HepG2 (cell line): ENCODE results near the gene NCKAP5L. TPM values are rescaled to one million over a fixed set of nuclear protein-coding genes. Genes with fewer than 3 reads are reported as not detected.
A peak's percentile ranks its signal among the peaks of the same experiment; 100 is the strongest.

ENCODE experiments used
- ATF5 ChIP-seq: sonication (generic); formaldehyde crosslinking; IDR thresholded peaks from 2 replicates; pipeline ENCODE4 v1.4.0; 2020; ENCODE audit warnings: mild to moderate bottlenecking, low read depth, missing genetic modification reagents
- CAMTA2 ChIP-seq: sonication (generic); formaldehyde crosslinking; IDR thresholded peaks from 2 replicates; pipeline ENCODE4 v1.4.0; 2020; ENCODE audit warnings: mild to moderate bottlenecking, missing genetic modification reagents, borderline replicate concordance
- FOXM1 ChIP-seq: sonication (generic); formaldehyde crosslinking; IDR thresholded peaks from 2 replicates; pipeline ENCODE4 v1.5.0; 2020; ENCODE audit warnings: missing genetic modification reagents
- HNF4A ChIP-seq: sonication (generic); formaldehyde crosslinking; IDR thresholded peaks from 2 replicates; pipeline ENCODE4 v1.4.0; 2020; ENCODE audit warnings: missing genetic modification reagents
- KLF12 ChIP-seq: sonication (generic); formaldehyde crosslinking; IDR thresholded peaks from 2 replicates; pipeline ENCODE4 v1.4.0; 2020; ENCODE audit warnings: missing genetic modification reagents, borderline replicate concordance
- NFIC ChIP-seq: IDR thresholded peaks from 2 replicates; pipeline ENCODE4 v1.6.1; 2012; ENCODE audit warnings: mild to moderate bottlenecking, low read length, inconsistent platforms
- NFYC ChIP-seq: IDR thresholded peaks from 2 replicates; pipeline ENCODE4 v1.6.1; 2016; ENCODE audit warnings: missing genetic modification reagents, missing compliant biosample characterization
- NR2F6 ChIP-seq, 2 experiments: IDR thresholded peaks; 2 replicates each; pipeline ENCODE4 v1.6.1; 2016; ENCODE audit warnings: antibody characterized with exemption in 1 of 2, mild to moderate bottlenecking in 1 of 2
- PPARG ChIP-seq: conservative IDR thresholded peaks from 2 replicates; pipeline ENCODE4 v1.6.1; 2016; ENCODE audit warnings: missing biosample characterization, missing genetic modification reagents
- SAFB2 ChIP-seq: sonication (generic); formaldehyde crosslinking; IDR thresholded peaks from 2 replicates; pipeline ENCODE4 v1.5.1; 2020; ENCODE audit warnings: missing genetic modification reagents, low read depth, mild to moderate bottlenecking, borderline replicate concordance
- SIX1 ChIP-seq: sonication (generic); formaldehyde crosslinking; IDR thresholded peaks from 2 replicates; pipeline ENCODE4 v1.4.0; 2020; ENCODE audit warnings: missing genetic modification reagents, borderline replicate concordance
- TP53 ChIP-seq: sonication (generic); formaldehyde crosslinking; conservative IDR thresholded peaks from 2 replicates; pipeline ENCODE4 v1.4.0; 2020; ENCODE audit warnings: missing genetic modification reagents
- ZNF234 ChIP-seq: sonication (generic); formaldehyde crosslinking; conservative IDR thresholded peaks from 2 replicates; pipeline ENCODE4 v1.5.1; 2020; ENCODE audit warnings: mild to moderate bottlenecking, missing genetic modification reagents
- ZNF782 ChIP-seq: sonication (generic); formaldehyde crosslinking; IDR thresholded peaks from 2 replicates; pipeline ENCODE4 v1.4.0; 2020; ENCODE audit warnings: missing genetic modification reagents, mild to moderate bottlenecking, borderline replicate concordance
- ZNF883 ChIP-seq: sonication (generic); formaldehyde crosslinking; IDR thresholded peaks from 2 replicates; pipeline ENCODE4 v1.5.1; 2020; ENCODE audit warnings: mild to moderate bottlenecking, missing genetic modification reagents; ENCODE audit errors: not compliant biosample characterization
- polyA plus RNA-seq, 8 experiments: library from polyadenylated mRNA; depleted of rRNA in 3 of 8; stranded (reverse) in 7 of 8; unstranded in 1 of 8; fragments of >200 nt; fragmentation: Illumina TruSeq in 4 of 8; extraction: Trizol in 4 of 8; gene quantifications; 2 replicates each; pipeline versions ENCODE4 v1.2.1 to v1.2.3, GENCODE V29; 2011 to 2016; ENCODE audit warnings: low read depth in 4 of 8, missing spikeins in 1 of 8, mixed read lengths in 1 of 8; ENCODE audit not compliant: insufficient read depth in 1 of 8
- total RNA-seq, 5 experiments: library from RNA; depleted of rRNA; stranded (reverse); fragments of >200 nt; fragmentation: Illumina TruSeq; extraction: Trizol; gene quantifications; 2 replicates each; pipeline ENCODE4 v1.2.3, GENCODE V29; 2016; ENCODE audit warnings: low read depth in 1 of 5
- TF ChIP-seq, protein P1 (sequence below): sonication (generic); formaldehyde crosslinking; IDR thresholded peaks from 2 replicates; pipeline ENCODE4 v1.8.0; 2022; ENCODE audit warnings: missing genetic modification reagents, mild to moderate bottlenecking, moderate library complexity, borderline replicate concordance
- TF ChIP-seq, protein P2 (sequence below): sonication (generic); formaldehyde crosslinking; IDR thresholded peaks from 2 replicates; pipeline ENCODE4 v1.8.0; 2022; ENCODE audit warnings: mild to moderate bottlenecking, missing genetic modification reagents, borderline replicate concordance
- TF ChIP-seq, protein P3 (sequence below): sonication (generic); formaldehyde crosslinking; IDR thresholded peaks from 2 replicates; pipeline ENCODE4 v1.5.1; 2020; ENCODE audit warnings: missing genetic modification reagents, mild to moderate bottlenecking, borderline replicate concordance
- TF ChIP-seq, protein P4 (sequence below): sonication (generic); formaldehyde crosslinking; IDR thresholded peaks from 2 replicates; pipeline ENCODE4 v1.8.0; 2022; ENCODE audit warnings: missing genetic modification reagents, mild to moderate bottlenecking, inconsistent platforms, borderline replicate concordance
- TF ChIP-seq, protein P5 (sequence below): sonication (generic); formaldehyde crosslinking; IDR thresholded peaks from 2 replicates; pipeline ENCODE4 v1.5.1; 2020; ENCODE audit warnings: mild to moderate bottlenecking, missing genetic modification reagents, moderate library complexity

Gene NCKAP5L
- total and polyA plus RNA-seq, 2 of the 13 experiments (the other 11 are each of a cell fraction or from before 2014, with no cell fraction given), result 4.1 to 9.0 TPM

- TF ChIP-seq ATF5 (CRISPR knock-in tag), result no peak
- peak; percentile 76; the same call in 1 of the 2 replicates for TF ChIP-seq NFIC
- TF ChIP-seq SIX1 (CRISPR knock-in tag), result peak; percentile 98
- TF ChIP-seq CAMTA2 (CRISPR knock-in tag), result 0 out of 2 replicates have a peak, but pooled peaks have one; percentile 34
- TF ChIP-seq KLF12 (CRISPR knock-in tag), result peak; percentile 29; the same call in 1 of the 2 replicates
- no peak for TF ChIP-seq ZNF234
- TF ChIP-seq SAFB2 (CRISPR knock-in tag), result 0 out of 2 replicates have a peak, but pooled peaks have one; percentile 45
- TF ChIP-seq, protein P1, sequence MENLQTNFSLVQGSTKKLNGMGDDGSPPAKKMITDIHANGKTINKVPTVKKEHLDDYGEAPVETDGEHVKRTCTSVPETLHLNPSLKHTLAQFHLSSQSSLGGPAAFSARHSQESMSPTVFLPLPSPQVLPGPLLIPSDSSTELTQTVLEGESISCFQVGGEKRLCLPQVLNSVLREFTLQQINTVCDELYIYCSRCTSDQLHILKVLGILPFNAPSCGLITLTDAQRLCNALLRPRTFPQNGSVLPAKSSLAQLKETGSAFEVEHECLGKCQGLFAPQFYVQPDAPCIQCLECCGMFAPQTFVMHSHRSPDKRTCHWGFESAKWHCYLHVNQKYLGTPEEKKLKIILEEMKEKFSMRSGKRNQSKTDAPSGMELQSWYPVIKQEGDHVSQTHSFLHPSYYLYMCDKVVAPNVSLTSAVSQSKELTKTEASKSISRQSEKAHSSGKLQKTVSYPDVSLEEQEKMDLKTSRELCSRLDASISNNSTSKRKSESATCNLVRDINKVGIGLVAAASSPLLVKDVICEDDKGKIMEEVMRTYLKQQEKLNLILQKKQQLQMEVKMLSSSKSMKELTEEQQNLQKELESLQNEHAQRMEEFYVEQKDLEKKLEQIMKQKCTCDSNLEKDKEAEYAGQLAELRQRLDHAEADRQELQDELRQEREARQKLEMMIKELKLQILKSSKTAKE (CRISPR knock-in tag), result peak; percentile 76
- TF ChIP-seq FOXM1 (CRISPR knock-in tag), result no peak
- no peak for TF ChIP-seq NR2F6 (IDR thresholded peaks at IDR 0.05)
- TF ChIP-seq NR2F6 (CRISPR knock-in tag; IDR thresholded peaks at IDR 0.05), result no peak; the same call in 1 of the 2 replicates
- TF ChIP-seq, protein P2, sequence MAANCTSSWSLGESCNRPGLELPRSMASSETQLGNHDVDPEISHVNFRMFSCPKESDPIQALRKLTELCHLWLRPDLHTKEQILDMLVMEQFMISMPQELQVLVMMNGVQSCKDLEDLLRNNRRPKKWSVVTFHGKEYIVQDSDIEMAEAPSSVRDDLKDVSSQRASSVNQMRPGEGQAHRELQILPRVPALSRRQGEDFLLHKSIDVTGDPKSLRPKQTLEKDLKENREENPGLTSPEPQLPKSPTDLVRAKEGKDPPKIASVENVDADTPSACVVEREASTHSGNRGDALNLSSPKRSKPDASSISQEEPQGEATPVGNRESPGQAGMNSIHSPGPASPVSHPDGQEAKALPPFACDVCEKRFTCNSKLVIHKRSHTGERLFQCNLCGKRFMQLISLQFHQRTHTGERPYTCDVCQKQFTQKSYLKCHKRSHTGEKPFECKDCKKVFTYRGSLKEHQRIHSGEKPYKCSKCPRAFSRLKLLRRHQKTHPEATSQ (CRISPR knock-in tag), result no peak; the same call in 1 of the 2 replicates
- peak; percentile 44; the same call in 1 of the 2 replicates for TF ChIP-seq ZNF782
- TF ChIP-seq HNF4A (CRISPR knock-in tag), result peak; percentile 64
- TF ChIP-seq, protein P3, sequence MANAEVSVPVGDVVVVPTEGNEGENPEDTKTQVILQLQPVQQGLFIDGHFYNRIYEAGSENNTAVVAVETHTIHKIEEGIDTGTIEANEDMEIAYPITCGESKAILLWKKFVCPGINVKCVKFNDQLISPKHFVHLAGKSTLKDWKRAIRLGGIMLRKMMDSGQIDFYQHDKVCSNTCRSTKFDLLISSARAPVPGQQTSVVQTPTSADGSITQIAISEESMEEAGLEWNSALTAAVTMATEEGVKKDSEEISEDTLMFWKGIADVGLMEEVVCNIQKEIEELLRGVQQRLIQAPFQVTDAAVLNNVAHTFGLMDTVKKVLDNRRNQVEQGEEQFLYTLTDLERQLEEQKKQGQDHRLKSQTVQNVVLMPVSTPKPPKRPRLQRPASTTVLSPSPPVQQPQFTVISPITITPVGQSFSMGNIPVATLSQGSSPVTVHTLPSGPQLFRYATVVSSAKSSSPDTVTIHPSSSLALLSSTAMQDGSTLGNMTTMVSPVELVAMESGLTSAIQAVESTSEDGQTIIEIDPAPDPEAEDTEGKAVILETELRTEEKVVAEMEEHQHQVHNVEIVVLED, result no peak
- TF ChIP-seq TP53 (CRISPR knock-in tag), result no peak
- TF ChIP-seq, protein P4, sequence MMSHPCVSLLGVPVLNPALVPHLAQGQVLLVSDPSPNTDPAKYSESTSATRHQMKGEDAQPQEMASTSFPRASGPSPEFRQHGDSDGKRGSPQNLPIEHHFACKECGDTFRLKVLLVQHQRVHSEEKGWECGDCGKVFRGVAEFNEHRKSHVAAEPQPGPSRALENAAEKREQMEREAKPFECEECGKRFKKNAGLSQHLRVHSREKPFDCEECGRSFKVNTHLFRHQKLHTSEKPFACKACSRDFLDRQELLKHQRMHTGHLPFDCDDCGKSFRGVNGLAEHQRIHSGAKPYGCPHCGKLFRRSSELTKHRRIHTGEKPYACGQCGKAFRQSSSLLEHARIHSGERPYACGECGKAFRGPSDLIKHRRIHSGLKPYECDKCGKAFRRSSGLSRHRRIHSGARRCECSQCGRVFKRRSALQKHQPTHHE (CRISPR knock-in tag), result no peak
- TF ChIP-seq ZNF883 (CRISPR knock-in tag), result no peak
- TF ChIP-seq PPARG, result peak; percentile 82
- TF ChIP-seq, protein P5, sequence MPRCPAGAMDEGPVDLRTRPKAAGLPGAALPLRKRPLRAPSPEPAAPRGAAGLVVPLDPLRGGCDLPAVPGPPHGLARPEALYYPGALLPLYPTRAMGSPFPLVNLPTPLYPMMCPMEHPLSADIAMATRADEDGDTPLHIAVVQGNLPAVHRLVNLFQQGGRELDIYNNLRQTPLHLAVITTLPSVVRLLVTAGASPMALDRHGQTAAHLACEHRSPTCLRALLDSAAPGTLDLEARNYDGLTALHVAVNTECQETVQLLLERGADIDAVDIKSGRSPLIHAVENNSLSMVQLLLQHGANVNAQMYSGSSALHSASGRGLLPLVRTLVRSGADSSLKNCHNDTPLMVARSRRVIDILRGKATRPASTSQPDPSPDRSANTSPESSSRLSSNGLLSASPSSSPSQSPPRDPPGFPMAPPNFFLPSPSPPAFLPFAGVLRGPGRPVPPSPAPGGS (CRISPR knock-in tag), result 0 out of 2 replicates have a peak, but pooled peaks have one; percentile 18
- TF ChIP-seq NFYC (CRISPR knock-in tag), result no peak
Observed at GRCh38 chr12:49741882-49742620, 86.2 kb downstream of the NCKAP5L start (continued).
